ENCODE results near the gene GOLGA8M. TPM values are rescaled to one million over a fixed set of nuclear protein-coding genes. Genes with fewer than 3 reads are reported as not detected.

GOLGA8M gene, protein sequence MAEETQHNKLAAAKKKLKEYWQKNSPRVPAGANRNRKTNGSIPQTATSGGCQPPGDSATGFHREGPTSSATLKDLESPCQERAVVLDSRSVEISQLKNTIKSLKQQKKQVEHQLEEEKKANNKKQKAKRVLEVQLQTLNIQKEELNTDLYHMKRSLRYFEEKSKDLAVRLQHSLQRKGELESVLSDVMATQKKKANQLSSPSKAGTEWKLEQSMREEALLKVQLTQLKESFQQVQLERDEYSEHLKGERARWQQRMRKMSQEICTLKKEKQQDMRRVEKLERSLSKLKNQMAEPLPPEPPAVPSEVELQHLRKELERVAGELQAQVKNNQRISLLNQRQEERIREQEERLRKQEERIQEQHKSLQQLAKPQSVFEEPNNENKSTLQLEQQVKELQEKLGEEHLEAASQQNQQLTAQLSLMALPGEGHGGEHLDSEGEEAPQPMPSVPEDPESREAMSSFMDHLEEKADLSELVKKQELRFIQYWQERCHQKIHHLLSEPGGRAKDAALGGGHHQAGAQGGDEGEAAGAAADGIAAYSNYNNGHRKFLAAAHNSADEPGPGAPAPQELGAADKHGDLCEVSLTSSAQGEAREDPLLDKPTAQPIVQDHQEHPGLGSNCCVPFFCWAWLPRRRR
- 0.28 and 0.92 TPM in 2 replicates for total RNA-seq

DNA sequence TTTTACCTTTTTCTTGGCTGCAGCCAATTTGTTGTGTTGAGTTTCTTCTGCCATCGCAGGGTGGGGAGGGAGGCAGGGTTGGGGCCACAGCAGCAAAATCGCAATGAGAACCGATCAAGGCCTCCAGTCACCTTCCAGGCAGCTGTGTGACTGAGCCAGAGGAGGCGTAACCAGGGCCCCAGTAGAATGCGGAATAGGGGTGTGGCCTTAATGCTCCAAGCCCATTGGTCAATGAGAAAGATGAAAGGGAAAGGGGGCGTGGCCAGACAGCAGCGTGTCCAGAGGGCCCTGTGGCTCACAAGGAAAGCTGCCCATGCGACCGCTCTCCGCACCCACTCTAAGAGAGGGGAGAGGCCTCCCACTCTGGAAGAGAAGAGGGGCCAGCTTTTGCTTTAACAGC lies at the start of gene GOLGA8M:
GOLGA8M (minus strand) TSS at position 152 of the 400 bp plus-strand sequence; CDS start at position 54, 98 bp downstream.

Other genes with a start within 250 kb of the GOLGA8M start
- under 0.01 TPM in 1 of 2 replicates, not detected in the other for gene GOLGA8G, start 179.4 kb downstream of the GOLGA8M start, total RNA-seq
- not detected in 2 replicates for gene GOLGA6L25, start 158.9 kb downstream of the GOLGA8M start, total RNA-seq
- gene GOLGA6L7, start 136.2 kb upstream of the GOLGA8M start, total RNA-seq: not detected in 2 replicates
- gene APBA2, start 173.6 kb upstream of the GOLGA8M start, total RNA-seq: 5.2 and 17.8 TPM in 2 replicates